Measurements from ENCODE around the gene TXNDC11. TPM values are rescaled to one million over a fixed set of nuclear protein-coding genes. Genes with fewer than 3 reads are reported as not detected.
A peak's percentile ranks its signal among the peaks of the same experiment; 100 is the strongest.

Gene TXNDC11
- total RNA-seq, 3 donors from 2014 or later = 34.3 to 39.0 (median 35.5) TPM

GRCh38 chr16:11662582-11662981 lies 80.1 kb downstream of the TXNDC11 start:
- Mint-ChIP-seq H3K27me3 (ENCODE audit: low read depth) (no peaks in the 10 kb centered on the region), H3K4me1 (ENCODE audit: low read depth) (peaks cover 36% of the 10 kb centered on the region), H3K36me3 (ENCODE audit: insufficient read depth) (no peaks in the 10 kb centered on the region), H3K4me3 (no peak overlapping the region), H3K9me3 (no peaks in the 10 kb centered on the region)
- ATAC-seq (no peak), DNase-seq (no peak)

GRCh38 chr16:11660565-11660964 lies 82.1 kb downstream of the TXNDC11 start:
- H3K36me3 Mint-ChIP-seq (ENCODE audit: insufficient read depth) = no peaks in the 10 kb centered on the region
- H3K27me3 Mint-ChIP-seq (ENCODE audit: low read depth) = no peaks in the 10 kb centered on the region
- DNase-seq (no peak), ATAC-seq (no peak)
- H3K4me3 Mint-ChIP-seq = no peak overlapping the region
- peaks cover 21% of the 10 kb centered on the region for H3K4me1 Mint-ChIP-seq (ENCODE audit: low read depth)
- no peaks in the 10 kb centered on the region for H3K9me3 Mint-ChIP-seq

GRCh38 chr16:11658896-11659708 lies 83.6 kb downstream of the TXNDC11 start:
- ATAC-seq (no peak), DNase-seq (no peak)
- Mint-ChIP-seq H3K4me3 (no peak overlapping the region), H3K36me3 (ENCODE audit: insufficient read depth) (no peaks in the 10 kb centered on the region), H3K4me1 (ENCODE audit: low read depth) (peaks cover 15% of the 10 kb centered on the region), H3K9me3 (no peaks in the 10 kb centered on the region), H3K27me3 (ENCODE audit: low read depth) (no peaks in the 10 kb centered on the region)

GRCh38 chr16:11657556-11657955 lies 85.1 kb downstream of the TXNDC11 start:
- ATAC-seq (no peak), DNase-seq (no peak)
- H3K27me3 Mint-ChIP-seq (ENCODE audit: low read depth) = no peaks in the 10 kb centered on the region
- H3K36me3 Mint-ChIP-seq (ENCODE audit: insufficient read depth) = no peaks in the 10 kb centered on the region
- no peak overlapping the region for H3K4me3 Mint-ChIP-seq
- peaks cover 11% of the 10 kb centered on the region for H3K4me1 Mint-ChIP-seq (ENCODE audit: low read depth)
- H3K9me3 Mint-ChIP-seq = no peaks in the 10 kb centered on the region

- peaks cover 15% of the 10 kb centered on the region for H3K4me1 Mint-ChIP-seq (ENCODE audit: low read depth)
- DNase-seq (no peak), ATAC-seq (no peak)
- H3K36me3 Mint-ChIP-seq (ENCODE audit: insufficient read depth) = no peaks in the 10 kb centered on the region
- no peaks in the 10 kb centered on the region for H3K9me3 Mint-ChIP-seq
- H3K27me3 Mint-ChIP-seq (ENCODE audit: low read depth) = no peaks in the 10 kb centered on the region
- no peak overlapping the region for H3K4me3 Mint-ChIP-seq
Observed at GRCh38 chr16:11655655-11656054, 87.0 kb downstream of the TXNDC11 start.

GRCh38 chr16:11651796-11652195 lies 90.9 kb downstream of the TXNDC11 start:
- H3K4me1 Mint-ChIP-seq (ENCODE audit: low read depth) = peaks cover 15% of the 10 kb centered on the region
- H3K9me3 Mint-ChIP-seq = no peaks in the 10 kb centered on the region
- no peaks in the 10 kb centered on the region for H3K36me3 Mint-ChIP-seq (ENCODE audit: insufficient read depth)
- ATAC-seq (no peak), DNase-seq (no peak)
- H3K4me3 Mint-ChIP-seq = no peak overlapping the region
- no peaks in the 10 kb centered on the region for H3K27me3 Mint-ChIP-seq (ENCODE audit: low read depth)

- no peaks in the 10 kb centered on the region for H3K27me3 Mint-ChIP-seq (ENCODE audit: low read depth)
- H3K4me3 Mint-ChIP-seq = no peak overlapping the region
- DNase-seq (no peak), ATAC-seq (no peak)
- H3K36me3 Mint-ChIP-seq (ENCODE audit: insufficient read depth) = no peaks in the 10 kb centered on the region
- H3K4me1 Mint-ChIP-seq (ENCODE audit: low read depth) = peaks cover 15% of the 10 kb centered on the region
- no peaks in the 10 kb centered on the region for H3K9me3 Mint-ChIP-seq
Observed at GRCh38 chr16:11650641-11651591, 91.7 kb downstream of the TXNDC11 start.

GRCh38 chr16:11649276-11649675 lies 93.4 kb downstream of the TXNDC11 start:
- H3K4me1 Mint-ChIP-seq (ENCODE audit: low read depth) = peaks cover 10% of the 10 kb centered on the region
- ATAC-seq (no peak), DNase-seq (no peak)
- no peaks in the 10 kb centered on the region for H3K27me3 Mint-ChIP-seq (ENCODE audit: low read depth)
- no peaks in the 10 kb centered on the region for H3K36me3 Mint-ChIP-seq (ENCODE audit: insufficient read depth)
- no peak overlapping the region for H3K4me3 Mint-ChIP-seq
- H3K9me3 Mint-ChIP-seq = no peaks in the 10 kb centered on the region

GRCh38 chr16:11642765-11643116 lies 99.9 kb downstream of the TXNDC11 start:
- Mint-ChIP-seq H3K36me3 (ENCODE audit: insufficient read depth) (no peaks in the 10 kb centered on the region), H3K27me3 (ENCODE audit: low read depth) (peaks cover 4% of the 10 kb centered on the region), H3K4me3 (no peak overlapping the region), H3K9me3 (no peaks in the 10 kb centered on the region), H3K4me1 (ENCODE audit: low read depth) (peaks cover 14% of the 10 kb centered on the region)
- DNase-seq = no peak
- no peak for ATAC-seq

GRCh38 chr16:11640987-11641817 lies 101.5 kb downstream of the TXNDC11 start:
- Mint-ChIP-seq H3K4me1 (ENCODE audit: low read depth) (peaks cover 14% of the 10 kb centered on the region), H3K4me3 (no peak overlapping the region), H3K36me3 (ENCODE audit: insufficient read depth) (no peaks in the 10 kb centered on the region), H3K9me3 (no peaks in the 10 kb centered on the region), H3K27me3 (ENCODE audit: low read depth) (peaks cover 4% of the 10 kb centered on the region)
- peak in 1 of 2 donors; percentile 82 for ATAC-seq
- DNase-seq = peak; percentile 18

GRCh38 chr16:11639925-11640899 lies 102.4 kb downstream of the TXNDC11 start:
- Mint-ChIP-seq H3K4me3 (no peak overlapping the region), H3K36me3 (ENCODE audit: insufficient read depth) (no peaks in the 10 kb centered on the region), H3K27me3 (ENCODE audit: low read depth) (peaks cover 4% of the 10 kb centered on the region), H3K4me1 (ENCODE audit: low read depth) (peaks cover 14% of the 10 kb centered on the region), H3K9me3 (no peaks in the 10 kb centered on the region)
- DNase-seq (no peak), ATAC-seq (no peak)

GRCh38 chr16:11639008-11639562 lies 103.6 kb downstream of the TXNDC11 start:
- Mint-ChIP-seq H3K36me3 (ENCODE audit: insufficient read depth) (no peaks in the 10 kb centered on the region), H3K27me3 (ENCODE audit: low read depth) (peaks cover 3% of the 10 kb centered on the region), H3K9me3 (no peaks in the 10 kb centered on the region), H3K4me1 (ENCODE audit: low read depth) (peaks cover 18% of the 10 kb centered on the region), H3K4me3 (no peak overlapping the region)
- no peak for ATAC-seq
- no peak for DNase-seq

GRCh38 chr16:11638140-11638539 lies 104.5 kb downstream of the TXNDC11 start:
- ATAC-seq (no peak), DNase-seq (no peak)
- H3K4me3 Mint-ChIP-seq = no peak overlapping the region
- H3K36me3 Mint-ChIP-seq (ENCODE audit: insufficient read depth) = no peaks in the 10 kb centered on the region
- no peaks in the 10 kb centered on the region for H3K27me3 Mint-ChIP-seq (ENCODE audit: low read depth)
- H3K4me1 Mint-ChIP-seq (ENCODE audit: low read depth) = peaks cover 23% of the 10 kb centered on the region
- H3K9me3 Mint-ChIP-seq = no peaks in the 10 kb centered on the region
